Spleen (tissue), 11 donors: Measurements from ENCODE around the gene COL4A2. TPM values are rescaled to one million over a fixed set of nuclear protein-coding genes. Genes with fewer than 3 reads are reported as not detected.

Source experiments
- DNase-seq: peaks from one replicate; pipeline ENCODE4 v3.0.0-alpha.2; 2020
- H3K27ac ChIP-seq, 8 donors: fragments of 200-600 bp; sonication (generic) in 7 of 8; 1 replicate in 4 of 8; 2 replicates in 4 of 8; pipeline versions ENCODE4 v1.5.0 to v1.8.0; 2016 to 2021; ENCODE audit warnings: inconsistent platforms in 4 of 8, mild to moderate bottlenecking in 4 of 8, moderate library complexity in 1 of 8
- H3K27me3 ChIP-seq, 7 donors: fragments of 200-600 bp; sonication (generic) in 6 of 7; replicated peaks in 1 of 7; 1 replicate in 4 of 7; 2 replicates in 3 of 7; pipeline versions ENCODE4 v1.5.0 to v1.8.0; 2016 to 2021; ENCODE audit warnings: inconsistent platforms in 3 of 7, mild to moderate bottlenecking in 1 of 7
- H3K36me3 ChIP-seq, 6 donors: fragments of 200-600 bp; sonication (generic) in 5 of 6; 1 replicate in 4 of 6; 2 replicates in 2 of 6; pipeline versions ENCODE4 v1.5.0 to v1.8.0; 2016 to 2021; ENCODE audit warnings: inconsistent platforms in 2 of 6
- H3K4me1 ChIP-seq, 6 donors: fragments of 200-600 bp; sonication (generic) in 5 of 6; 1 replicate in 3 of 6; 2 replicates in 3 of 6; pipeline versions ENCODE4 v1.5.0 to v1.8.0; 2016 to 2021; ENCODE audit warnings: inconsistent platforms in 3 of 6
- H3K4me3 ChIP-seq, 8 donors: fragments of 200-600 bp; sonication (generic) in 7 of 8; 1 replicate in 4 of 8; 2 replicates in 4 of 8; pipeline versions ENCODE4 v1.5.0 to v1.8.0; 2016 to 2021; ENCODE audit warnings: inconsistent platforms in 4 of 8, mild to moderate bottlenecking in 4 of 8, moderate library complexity in 2 of 8
- H3K9me3 ChIP-seq, 8 donors: fragments of 200-600 bp; sonication (generic) in 7 of 8; 1 replicate in 4 of 8; 2 replicates in 4 of 8; pipeline versions ENCODE4 v1.5.0 to v1.8.0; 2016 to 2021; ENCODE audit warnings: inconsistent platforms in 4 of 8
- CTCF ChIP-seq, 11 experiments: fragments of 200-600 bp in 7 of 11; fragments of 450-650 bp in 4 of 11; sonication (generic) in 4 of 11; IDR thresholded peaks in 8 of 11; conservative IDR thresholded peaks in 3 of 11; 1 replicate in 7 of 11; 2 replicates in 4 of 11; pipeline versions ENCODE4 v1.4.0 to v1.8.0; 2016 to 2021; ENCODE audit warnings: antibody characterized with exemption in 11 of 11, inconsistent platforms in 4 of 11, mild to moderate bottlenecking in 1 of 11
- POLR2A ChIP-seq, 3 donors: fragments of 450-650 bp; IDR thresholded peaks; one replicate each; pipeline ENCODE4 v1.5.1; 2017; ENCODE audit warnings: antibody characterized with exemption in 3 of 3, mild to moderate bottlenecking in 1 of 3
- POLR2AphosphoS5 ChIP-seq, 3 donors: sonication (generic); formaldehyde crosslinking; IDR thresholded peaks; one replicate each; pipeline ENCODE4 v1.5.1; 2017; ENCODE audit warnings: antibody characterized with exemption in 3 of 3
- WGBS, 5 donors: extraction: QIAGEN DNeasy Blood & Tissue Kit in 3 of 5; methylation state at CpG; one replicate each; pipeline versions ENCODE4 v1.1.5 to v1.1.7; 2013 to 2018; 5-methylcytosine and 5-hydroxymethylcytosine counted together
- intact Hi-C: fragments of 100-400 bp; cut with DNase I; formaldehyde crosslinking; loops from one replicate; pipeline ENCODE4 v1.15.0; 2023; ENCODE audit warnings: low total_unique reads
- polyA plus RNA-seq, 3 donors: library from polyadenylated mRNA; stranded (reverse); fragments of 200-250 nt; gene quantifications; one replicate each; pipeline ENCODE4 v1.2.1, GENCODE V29; 2013
- total RNA-seq, 7 donors: library from RNA; depleted of rRNA in 3 of 7; stranded (reverse); fragments of >200 nt in 3 of 7; fragmentation: NEBNext Ultra II Directional in 4 of 7; extraction: Animal tissue kit (Norgen Biotek cat#: 25700) in 4 of 7; gene quantifications; one replicate each; pipeline versions ENCODE4 v1.1.0 to v1.2.1, GENCODE V29; 2016 to 2021
- donor health status: healthy with polysubstance abuse.
- donor health status: DM: no; HTN: no; CAD: no; lungs with moderate emphysema.
- donor health status: DM: no; HTN: no; CAD: no.
- donor health status: Bipolar disorder and iron deficiency.
- donor health status: healthy.
- donor health status: DM: no; HTN: no; CAD: no.
- donor health status: DM: yes; HTN: yes; CAD: no.

Gene COL4A2
- total and polyA plus RNA-seq, 10 donors: 52.6 to 712 (median 337) TPM

DNA sequence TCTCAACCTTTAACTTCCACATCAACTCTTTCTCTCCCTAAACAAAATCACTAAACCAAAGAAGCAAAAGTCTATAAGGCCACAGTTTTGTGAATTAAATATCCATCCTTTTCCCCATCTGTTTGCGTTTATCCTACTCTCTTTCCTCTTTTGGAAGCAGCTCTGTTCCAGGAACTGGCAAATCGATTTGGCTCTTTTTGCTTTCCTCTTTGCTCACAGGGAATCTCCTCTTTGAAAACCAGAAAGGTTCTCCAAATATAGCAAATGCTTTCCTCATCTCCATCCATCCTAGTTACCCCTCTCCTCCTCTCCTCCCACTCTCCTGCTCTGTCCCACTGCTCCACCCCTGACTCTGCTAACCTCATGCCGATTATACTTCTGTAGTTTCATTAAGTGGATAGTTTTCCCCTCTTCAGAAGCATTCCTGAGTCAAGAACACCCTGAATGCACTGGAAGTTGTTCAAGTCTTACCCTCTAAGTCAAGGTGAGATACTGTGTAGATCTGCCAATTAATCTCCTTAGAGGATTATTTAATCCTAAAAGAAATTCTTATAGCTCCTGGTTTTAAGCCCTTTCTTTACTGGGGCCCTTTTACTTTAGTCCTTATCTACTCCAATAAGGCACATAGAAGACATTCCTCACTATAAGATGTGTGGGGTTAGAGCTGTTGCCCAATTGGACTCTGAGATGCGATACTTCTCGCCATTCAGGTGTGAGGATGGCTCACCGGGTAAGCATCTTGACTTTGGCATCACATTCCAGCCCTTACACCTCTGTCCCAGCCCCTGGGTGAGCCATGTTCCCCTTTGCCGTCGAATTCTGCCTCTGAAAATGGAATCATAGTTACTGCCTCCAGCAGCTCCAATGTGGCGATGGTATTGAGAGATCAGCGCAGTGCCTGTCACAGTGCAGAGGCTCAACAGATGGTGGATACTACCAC, 67.6 kb downstream of the COL4A2 start:
- Histone ChIP-seq H3K27me3 (peaks cover 0 to 29% (median 0%) of the 10 kb centered on the region in 7 donors), H3K36me3 (no peaks in the 10 kb centered on the region), H3K27ac (no peak overlapping the region), H3K9me3 (no peaks in the 10 kb centered on the region), H3K4me3 (no peak overlapping the region), H3K4me1 (peaks cover 0 to 36% (median 8%) of the 10 kb centered on the region in 6 donors)
- WGBS, 5 donors: 81 to 88% (median 82%) methylated on average over 10 of the region's 10 CpGs
- intact Hi-C loops: no loop called here
- TF ChIP-seq POLR2AphosphoS5 (IDR thresholded peaks at IDR 0.05) (no peak), POLR2A (IDR thresholded peaks at IDR 0.05) (no peak), CTCF (IDR thresholded peaks at IDR 0.05 in 8 of 11, conservative IDR thresholded peaks at IDR 0.05 in 3 of 11) (no peak)
- no peak for DNase-seq

DNA sequence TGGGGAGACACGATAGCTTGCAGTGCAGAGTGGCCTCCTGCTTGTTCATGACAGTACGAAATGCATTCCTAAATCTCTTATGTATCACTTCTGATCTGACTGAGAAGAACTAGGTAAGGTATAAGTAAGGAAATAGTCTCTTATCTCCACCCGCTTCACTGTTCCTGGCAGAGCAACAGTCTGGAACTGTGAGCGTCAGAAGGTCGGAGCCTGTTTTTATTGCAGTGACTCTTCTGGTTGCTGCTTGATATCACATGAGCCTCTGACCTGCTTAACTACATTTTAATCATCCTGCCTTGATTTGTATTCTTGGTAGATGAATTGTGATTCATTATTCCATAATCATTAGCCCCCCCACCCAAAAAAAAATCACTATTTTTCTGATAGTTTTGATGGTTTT, 69.0 kb downstream of the COL4A2 start:
- 60 to 80% (median 70%) methylated on average over 5 of the region's 5 CpGs for WGBS, 5 donors
- no peak overlapping the region for H3K4me3 ChIP-seq
- H3K27me3 ChIP-seq: peaks cover 0 to 29% (median 0%) of the 10 kb centered on the region in 7 donors
- no peaks in the 10 kb centered on the region for H3K9me3 ChIP-seq
- no peak for DNase-seq
- no peak for TF ChIP-seq POLR2A (IDR thresholded peaks at IDR 0.05)
- no peak for TF ChIP-seq POLR2AphosphoS5 (IDR thresholded peaks at IDR 0.05)
- TF ChIP-seq CTCF (IDR thresholded peaks at IDR 0.05 in 8 of 11, conservative IDR thresholded peaks at IDR 0.05 in 3 of 11): no peak
- no peak overlapping the region for H3K27ac ChIP-seq
- intact Hi-C loops: no loop called here
- H3K36me3 ChIP-seq: no peaks in the 10 kb centered on the region
- H3K4me1 ChIP-seq: peaks cover 0 to 31% (median 6%) of the 10 kb centered on the region in 6 donors

DNA sequence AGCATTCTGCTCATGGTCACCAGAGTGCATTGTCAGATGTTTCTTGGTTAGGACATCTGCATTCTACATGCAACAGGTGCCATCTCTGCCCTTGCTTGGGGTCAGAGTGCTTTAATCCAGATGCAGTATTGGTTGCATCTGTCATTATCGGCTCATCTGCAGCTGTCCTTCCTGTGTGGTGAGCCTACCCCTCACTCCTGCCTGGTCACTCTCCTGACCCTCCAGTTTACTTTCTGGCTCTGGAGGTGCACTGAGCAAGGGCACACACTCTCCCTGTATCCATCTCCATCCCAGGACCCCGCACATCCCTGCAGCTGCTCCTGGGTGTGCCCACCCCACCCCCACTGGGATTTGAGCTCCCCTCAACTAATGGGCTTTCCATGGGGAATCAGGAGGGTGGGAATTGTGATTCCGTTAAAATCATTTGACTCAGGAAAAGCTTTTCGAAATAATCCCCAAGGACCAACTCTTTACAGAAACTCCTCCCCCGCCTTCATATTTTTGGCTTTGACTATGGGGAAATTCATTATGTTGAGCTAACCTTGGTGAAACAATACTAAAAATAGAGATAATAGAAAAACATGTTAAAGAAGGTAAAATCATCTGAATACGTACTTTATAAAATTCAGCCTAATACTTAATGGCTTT, 70.2 kb downstream of the COL4A2 start:
- Histone ChIP-seq H3K4me3 (no peak overlapping the region), H3K9me3 (no peaks in the 10 kb centered on the region), H3K4me1 (peaks cover 0 to 21% (median 1%) of the 10 kb centered on the region in 6 donors), H3K27me3 (peaks cover 0 to 29% (median 0%) of the 10 kb centered on the region in 7 donors), H3K36me3 (no peaks in the 10 kb centered on the region), H3K27ac (no peak overlapping the region)
- TF ChIP-seq POLR2AphosphoS5 (IDR thresholded peaks at IDR 0.05) (no peak), CTCF (IDR thresholded peaks at IDR 0.05 in 8 of 11, conservative IDR thresholded peaks at IDR 0.05 in 3 of 11) (no peak), POLR2A (IDR thresholded peaks at IDR 0.05) (no peak)
- intact Hi-C loops: no loop called here
- no peak for DNase-seq
- 62 to 76% (median 68%) methylated on average over 6 of the region's 6 CpGs for WGBS, 5 donors

GRCh38 chr13:110377826-110378201, 70.7 kb downstream of the COL4A2 start:
- H3K27me3 ChIP-seq: peaks cover 0 to 29% (median 0%) of the 10 kb centered on the region in 7 donors
- H3K9me3 ChIP-seq: no peaks in the 10 kb centered on the region
- no peak for DNase-seq
- H3K4me3 ChIP-seq: no peak overlapping the region
- TF ChIP-seq POLR2AphosphoS5 (IDR thresholded peaks at IDR 0.05) (no peak), POLR2A (IDR thresholded peaks at IDR 0.05) (no peak), CTCF (IDR thresholded peaks at IDR 0.05 in 8 of 11, conservative IDR thresholded peaks at IDR 0.05 in 3 of 11) (no peak)
- no peak overlapping the region for H3K27ac ChIP-seq
- intact Hi-C loops: no loop called here
- peaks cover 0 to 17% (median 0%) of the 10 kb centered on the region in 6 donors for H3K4me1 ChIP-seq
- WGBS, 5 donors: 85 to 93% (median 89%) methylated on average over 5 of the region's 5 CpGs
- H3K36me3 ChIP-seq: no peaks in the 10 kb centered on the region
